HEK293 (cell line): ENCODE results near the gene SART1.

ENCODE experiments used
- FEZF1 ChIP-seq: fragments of 450-650 bp; formaldehyde crosslinking; IDR thresholded peaks from 2 replicates; pipeline ENCODE4 v1.5.1; 2016; ENCODE audit warnings: missing biosample characterization, missing genetic modification characterization
- HIC1 ChIP-seq: fragments of 450-650 bp; formaldehyde crosslinking; IDR thresholded peaks from 2 replicates; pipeline ENCODE4 v1.5.1; 2016; ENCODE audit warnings: missing biosample characterization, missing genetic modification characterization
- KLF8 ChIP-seq: fragments of 450-650 bp; formaldehyde crosslinking; IDR thresholded peaks from 2 replicates; pipeline ENCODE4 v1.5.1; 2016; ENCODE audit warnings: missing biosample characterization, missing genetic modification characterization
- REST ChIP-seq: fragments of 450-650 bp; formaldehyde crosslinking; IDR thresholded peaks from 2 replicates; pipeline ENCODE4 v1.5.1; 2016; ENCODE audit warnings: missing biosample characterization, missing genetic modification characterization
- YY1 ChIP-seq: fragments of 450-650 bp; formaldehyde crosslinking; IDR thresholded peaks from 2 replicates; pipeline ENCODE4 v1.5.1; 2018; ENCODE audit warnings: missing biosample characterization, missing genetic modification characterization
- ZBTB10 ChIP-seq: fragments of 450-650 bp; formaldehyde crosslinking; IDR thresholded peaks from 2 replicates; pipeline ENCODE4 v1.5.1; 2016; ENCODE audit warnings: missing biosample characterization, missing genetic modification characterization
- ZBTB21 ChIP-seq: fragments of 450-650 bp; formaldehyde crosslinking; IDR thresholded peaks from 2 replicates; pipeline ENCODE4 v1.5.1; 2017; ENCODE audit warnings: missing biosample characterization, missing genetic modification characterization
- ZBTB7A ChIP-seq: fragments of 450-650 bp; formaldehyde crosslinking; IDR thresholded peaks from 2 replicates; pipeline ENCODE4 v1.5.1; 2016; ENCODE audit warnings: low read depth, missing biosample characterization, missing genetic modification characterization
- ZEB2 ChIP-seq: fragments of 450-650 bp; formaldehyde crosslinking; IDR thresholded peaks from 2 replicates; pipeline ENCODE4 v1.5.1; 2016; ENCODE audit warnings: missing biosample characterization, missing genetic modification characterization
- ZIC2 ChIP-seq: fragments of 450-650 bp; formaldehyde crosslinking; IDR thresholded peaks from 2 replicates; pipeline ENCODE4 v1.5.1; 2016; ENCODE audit warnings: missing biosample characterization, missing genetic modification characterization
- ZNF121 ChIP-seq: fragments of 450-650 bp; formaldehyde crosslinking; IDR thresholded peaks from 2 replicates; pipeline ENCODE4 v1.5.1; 2016; ENCODE audit warnings: missing biosample characterization, missing genetic modification characterization
- ZNF146 ChIP-seq: fragments of 450-650 bp; formaldehyde crosslinking; IDR thresholded peaks from 2 replicates; pipeline ENCODE4 v1.5.1; 2016; ENCODE audit warnings: missing biosample characterization, missing genetic modification characterization
- ZNF174 ChIP-seq: fragments of 450-650 bp; formaldehyde crosslinking; IDR thresholded peaks from 2 replicates; pipeline ENCODE4 v1.5.0; 2017; ENCODE audit warnings: missing biosample characterization, mild to moderate bottlenecking, missing genetic modification characterization
- ZNF2 ChIP-seq: fragments of 450-650 bp; formaldehyde crosslinking; IDR thresholded peaks from 2 replicates; pipeline ENCODE4 v1.5.1; 2016; ENCODE audit warnings: missing biosample characterization, missing genetic modification characterization
- ZNF433 ChIP-seq: fragments of 450-650 bp; formaldehyde crosslinking; IDR thresholded peaks from 2 replicates; pipeline ENCODE4 v1.5.1; 2016; ENCODE audit warnings: missing biosample characterization, missing genetic modification characterization, low read depth
- ZNF473 ChIP-seq: fragments of 450-650 bp; formaldehyde crosslinking; IDR thresholded peaks from 2 replicates; pipeline ENCODE4 v1.5.1; 2017; ENCODE audit warnings: missing biosample characterization, missing genetic modification characterization
- ZNF48 ChIP-seq: fragments of 450-650 bp; formaldehyde crosslinking; IDR thresholded peaks from 2 replicates; pipeline ENCODE4 v1.5.1; 2016; ENCODE audit warnings: missing biosample characterization, missing genetic modification characterization
- ZNF544 ChIP-seq: fragments of 450-650 bp; formaldehyde crosslinking; IDR thresholded peaks from 2 replicates; pipeline ENCODE4 v1.5.0; 2017; ENCODE audit warnings: missing biosample characterization, missing genetic modification characterization
- ZNF629 ChIP-seq: fragments of 450-650 bp; formaldehyde crosslinking; IDR thresholded peaks from 2 replicates; pipeline ENCODE4 v1.5.1; 2017; ENCODE audit warnings: missing biosample characterization, missing genetic modification characterization
- ZNF747 ChIP-seq: fragments of 450-650 bp; formaldehyde crosslinking; IDR thresholded peaks from 2 replicates; pipeline ENCODE4 v1.5.1; 2016; ENCODE audit warnings: missing biosample characterization, missing genetic modification characterization
- ZSCAN16 ChIP-seq: fragments of 450-650 bp; formaldehyde crosslinking; IDR thresholded peaks from 2 replicates; pipeline ENCODE4 v1.5.1; 2016; ENCODE audit warnings: missing biosample characterization, missing genetic modification characterization

Gene SART1

GRCh38 chr11:65919141-65919572, 42.4 kb upstream of the SART1 start, which contains the start of gene DRAP1 (continued):
- no peak for TF ChIP-seq REST (tag by site-specific recombination)
- TF ChIP-seq KLF8: peak; percentile 93
- peak; percentile 17; the same call in 1 of the 2 replicates for TF ChIP-seq YY1
- no peak for TF ChIP-seq ZNF747 (tag by site-specific recombination)
- no peak for TF ChIP-seq HIC1
- TF ChIP-seq ZSCAN16 (tag by site-specific recombination): no peak
- peak; percentile 11; the same call in 1 of the 2 replicates for TF ChIP-seq ZIC2 (tag by site-specific recombination)
- TF ChIP-seq ZNF2 (tag by site-specific recombination): no peak
- no peak for TF ChIP-seq FEZF1 (tag by site-specific recombination)
- no peak for TF ChIP-seq ZBTB10
- TF ChIP-seq ZNF48 (tag by site-specific recombination): no peak
- TF ChIP-seq ZNF473 (tag by site-specific recombination): no peak
- TF ChIP-seq ZEB2 (tag by site-specific recombination): no peak; the same call in 1 of the 2 replicates
- TF ChIP-seq ZBTB21 (tag by site-specific recombination): no peak
- TF ChIP-seq ZNF544: no peak
- TF ChIP-seq ZNF174 (tag by site-specific recombination): peak; percentile 92
- TF ChIP-seq ZNF121 (tag by site-specific recombination): no peak
- TF ChIP-seq ZNF629 (tag by site-specific recombination): peak; percentile 38; the same call in 1 of the 2 replicates
- TF ChIP-seq ZNF146 (tag by site-specific recombination): no peak
- no peak for TF ChIP-seq ZNF433 (tag by site-specific recombination)
- TF ChIP-seq ZBTB7A (tag by site-specific recombination): peak; percentile 65; the same call in 1 of the 2 replicates
